IMR-90 (cell line): ENCODE results near the gene CCL28. TPM values are rescaled to one million over a fixed set of nuclear protein-coding genes. Genes with fewer than 3 reads are reported as not detected.

ENCODE experiments used
- ATAC-seq: fragments of 200-7000 bp; cut with Tn5 transposase; 2 replicates; pipeline ENCODE4 v1.9.1; 2020; ENCODE audit warnings: low read depth, mild to moderate bottlenecking, moderate library complexity
- BruUV-seq: library from RNA; stranded (reverse); fragments of 400-500 nt; replicated peaks from 2 replicates; lab custom pipeline; 2021; lab: Mats Ljungman, UMichigan
- CTCF ChIA-PET: fragments of 300-600 bp; formaldehyde crosslinking; extraction: SDS; loops from one replicate; lab custom pipeline; 2021; ENCODE audit warnings: antibody characterized with exemption; lab: Yijun Ruan, JAX
- POLR2A ChIA-PET: fragments of 300-600 bp; sonication (Branson Sonifier 250); formaldehyde crosslinking; loops from one replicate; lab custom pipeline; 2022; ENCODE audit warnings: antibody characterized with exemption; ENCODE audit not compliant: unreplicated experiment; lab: Charles Lee
- DNase-seq: peaks from one replicate; pipeline ENCODE4 v3.0.0; 2013
- H2AFZ ChIP-seq: replicated peaks from 2 replicates; pipeline ENCODE3; 2013; ENCODE audit warnings: low read length, mild to moderate bottlenecking; ENCODE audit not compliant: poor library complexity
- H2AK5ac ChIP-seq: 2 replicates; pipeline ENCODE4 v1.6.1; 2013; ENCODE audit warnings: low read depth, low read length, inconsistent platforms
- H2AK9ac ChIP-seq: replicated peaks from 2 replicates; pipeline ENCODE3; 2013; ENCODE audit warnings: mild to moderate bottlenecking, low read depth, low read length, moderate library complexity; ENCODE audit not compliant: poor library complexity
- H2BK120ac ChIP-seq: 2 replicates; pipeline ENCODE4 v1.6.1; 2013; ENCODE audit warnings: low read depth, low read length, inconsistent platforms
- H2BK15ac ChIP-seq: 3 replicates; pipeline ENCODE4 v1.6.1; 2013; ENCODE audit warnings: low read depth, low read length, inconsistent platforms
- H2BK20ac ChIP-seq: 2 replicates; pipeline ENCODE4 v1.6.1; 2013; ENCODE audit warnings: low read depth, mild to moderate bottlenecking, inconsistent platforms, low read length, moderate library complexity
- H2BK5ac ChIP-seq: 2 replicates; pipeline ENCODE4 v1.6.1; 2013; ENCODE audit warnings: mild to moderate bottlenecking, low read depth, low read length, inconsistent platforms; ENCODE audit not compliant: poor library complexity, severe bottlenecking
- H3K14ac ChIP-seq: replicated peaks from 2 replicates; pipeline ENCODE4 v1.6.1; 2013; ENCODE audit warnings: low read depth, low read length, inconsistent platforms
- H3K18ac ChIP-seq: 2 replicates; pipeline ENCODE4 v1.6.1; 2013; ENCODE audit warnings: low read depth, low read length, control low read depth
- H3K23ac ChIP-seq: 2 replicates; pipeline ENCODE4 v1.6.1; 2013; ENCODE audit warnings: low read depth, low read length, inconsistent platforms
- H3K27ac ChIP-seq: 2 replicates; pipeline ENCODE4 v1.5.1; 2013; ENCODE audit warnings: mild to moderate bottlenecking, control low read depth, low read length; ENCODE audit not compliant: insufficient read depth
- H3K27me3 ChIP-seq: 2 replicates; pipeline ENCODE4 v1.6.1; 2013; ENCODE audit warnings: low read length; ENCODE audit not compliant: control insufficient read depth, insufficient read depth
- H3K36me3 ChIP-seq: 2 replicates; pipeline ENCODE4 v1.6.1; 2013; ENCODE audit warnings: low read length, mixed read lengths; ENCODE audit not compliant: control insufficient read depth, insufficient read depth
- H3K4ac ChIP-seq: 2 replicates; pipeline ENCODE4 v1.6.1; 2013; ENCODE audit warnings: low read depth, low read length, inconsistent platforms
- H3K4me1 ChIP-seq: 2 replicates; pipeline ENCODE4 v1.6.1; 2013; ENCODE audit warnings: low read length, mixed read lengths; ENCODE audit not compliant: control insufficient read depth, insufficient read depth
- H3K4me2 ChIP-seq: 2 replicates; pipeline ENCODE4 v1.6.1; 2013; ENCODE audit warnings: low read depth, mild to moderate bottlenecking, control low read depth, low read length, moderate library complexity
- H3K4me3 ChIP-seq: 2 replicates; pipeline ENCODE4 v1.5.1; 2013; ENCODE audit warnings: low read depth, mild to moderate bottlenecking, control low read depth, low read length, moderate library complexity; ENCODE audit not compliant: insufficient read depth
- H3K56ac ChIP-seq: 2 replicates; pipeline ENCODE4 v1.6.1; 2013; ENCODE audit warnings: low read length, inconsistent platforms; ENCODE audit not compliant: insufficient read depth; ENCODE audit errors: extremely low read depth
- H3K79me1 ChIP-seq, 2 experiments: 2 replicates each; pipeline ENCODE4 v1.6.1; 2013; ENCODE audit warnings: low read length in 2 of 2, inconsistent platforms in 1 of 2, low read depth in 1 of 2
- H3K9ac ChIP-seq: 2 replicates; pipeline ENCODE4 v1.6.1; 2013; ENCODE audit warnings: low read depth, low read length, control low read depth
- H3K9me1 ChIP-seq: 2 replicates; pipeline ENCODE4 v1.6.1; 2013; ENCODE audit warnings: low read length, inconsistent platforms; ENCODE audit not compliant: insufficient read depth
- H3K9me3 ChIP-seq: 2 replicates; pipeline ENCODE4 v1.6.1; 2013; ENCODE audit warnings: low read length; ENCODE audit not compliant: control insufficient read depth, insufficient read depth
- H4K20me1 ChIP-seq: 2 replicates; pipeline ENCODE4 v1.6.1; 2013; ENCODE audit warnings: low read length, inconsistent platforms; ENCODE audit not compliant: insufficient read depth
- H4K5ac ChIP-seq: 2 replicates; pipeline ENCODE4 v1.6.1; 2013; ENCODE audit warnings: mild to moderate bottlenecking, low read depth, low read length, control low read depth
- H4K8ac ChIP-seq, 2 experiments: 2 replicates each; pipeline ENCODE4 v1.6.1; 2013; ENCODE audit warnings: low read depth in 2 of 2, low read length in 2 of 2, control low read depth in 1 of 2, inconsistent platforms in 1 of 2
- H4K91ac ChIP-seq: 2 replicates; pipeline ENCODE4 v1.6.1; 2013; ENCODE audit warnings: low read depth, low read length, inconsistent platforms; ENCODE audit not compliant: insufficient read depth
- BHLHE40 ChIP-seq: fragments of 150-350 bp; IDR thresholded peaks from 2 replicates; pipeline ENCODE4 v1.6.1; 2016; ENCODE audit warnings: mild to moderate bottlenecking, low read depth, low read length
- CTCF ChIP-seq: conservative IDR thresholded peaks from 2 replicates; pipeline ENCODE4 v1.5.1; 2012; ENCODE audit warnings: mild to moderate bottlenecking, low read depth, low read length, improper control_type of control experiment
- WGBS, 2 experiments: methylation state at CpG; one replicate each; pipeline versions ENCODE4 v1.1.5 to v1.1.7; 2013; ENCODE audit warnings: missing lambda C conversion rate in 2 of 2; ENCODE audit not compliant: insufficient read length in 1 of 2; ENCODE audit errors: extremely low coverage in 2 of 2; 5-methylcytosine and 5-hydroxymethylcytosine counted together
- dilution Hi-C: fragments of 300-500 bp; cut with HindIII; formaldehyde crosslinking; loops from one replicate; pipeline ENCODE4 v1.14.3; 2018; ENCODE audit warnings: low sequenced_read_pairs; ENCODE audit not compliant: unreplicated experiment
- in situ Hi-C: fragments of 300-500 bp; cut with MboI; formaldehyde crosslinking; loops from 3 replicates; pipeline ENCODE4 v1.14.3; 2019; ENCODE audit warnings: low sequenced_read_pairs, inconsistent platforms, mixed read lengths
- intact Hi-C: fragments of 100-400 bp; cut with micrococcal nuclease; formaldehyde crosslinking; loops from 2 replicates; pipeline ENCODE4 v1.10.0; 2022
- polyA plus RNA-seq, 3 experiments: library from polyadenylated mRNA; depleted of rRNA; stranded (reverse); fragments of >200 nt; gene quantifications; 2 replicates each; pipeline ENCODE4 v1.2.3, GENCODE V29; 2012; ENCODE audit warnings: low replicate concordance in 1 of 3
- total RNA-seq: library from RNA; depleted of rRNA; stranded (reverse); fragments of >200 nt; gene quantifications from 2 replicates; pipeline ENCODE4 v1.2.3, GENCODE V29; 2012

CCL28 gene
- total and polyA plus RNA-seq, 2 of the 4 experiments (the other 2 are of a cell fraction): under 0.01 to 0.02 TPM

DNA sequence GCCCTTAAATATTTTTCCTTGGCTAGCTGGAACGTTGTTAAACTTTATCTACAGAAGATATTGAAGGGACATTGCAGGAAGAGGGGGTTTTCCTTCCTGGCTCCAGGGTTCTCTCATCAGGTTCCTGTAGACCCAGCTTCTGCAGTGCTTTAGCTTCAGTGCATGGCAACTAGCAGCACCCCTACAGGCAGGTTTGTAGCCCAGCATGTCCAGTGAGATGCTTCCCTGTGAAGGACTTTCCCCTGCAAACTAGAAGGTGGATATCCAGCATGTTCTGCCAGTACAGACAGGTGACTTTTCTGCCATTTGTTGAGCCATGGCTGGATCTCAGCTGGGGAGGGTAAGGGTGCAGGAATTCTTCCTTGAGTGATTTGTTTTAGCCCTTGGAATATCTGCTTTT is 10.4 kb downstream of the CCL28 start:
- Histone ChIP-seq H3K14ac (no peak overlapping the region), H3K27ac (no peak overlapping the region), H2AK5ac (no peak overlapping the region), H3K4me3 (no peak overlapping the region), H3K4ac (no peak overlapping the region), H3K27me3 (peaks cover 8% of the 10 kb centered on the region), H2BK120ac (no peak overlapping the region), H4K5ac (no peak overlapping the region), H3K9me3 (no peaks in the 10 kb centered on the region), H2BK15ac (no peak overlapping the region), H2BK5ac (no peak overlapping the region), H3K4me1 (no peaks in the 10 kb centered on the region), H4K8ac (no peak overlapping the region), H3K4me2 (no peak overlapping the region), H2AK9ac (no peak overlapping the region), H3K79me1 (no peaks in the 10 kb centered on the region), H3K36me3 (no peaks in the 10 kb centered on the region), H3K23ac (no peak overlapping the region), H3K9ac (no peak overlapping the region), H3K56ac (no peak overlapping the region), H2BK20ac (no peak overlapping the region), H4K20me1 (no peaks in the 10 kb centered on the region), H3K9me1 (no peaks in the 10 kb centered on the region), H2AFZ (no peak overlapping the region), H3K18ac (no peak overlapping the region), H4K91ac (no peak overlapping the region)
- peak; percentile 13 for DNase-seq
- no TSS peak for BruUV-seq
- ChIA-PET POLR2A (no interaction called here), CTCF (interaction anchor here (0.9 kb wide), 2 partner anchors 10 to 12 kb away, joined by 3 to 6 read pairs; partner anchors contain the start of gene CCL28)
- intact Hi-C loops (loop anchor here (5.0 kb wide), 1 partner anchor 1370 kb away; no protein-coding TSS in a partner anchor), dilution Hi-C loops (no loop called here), in situ Hi-C loops (no loop called here)
- no CpG with 5 or more reads among the region's 1 CpG for WGBS, 2 experiments
- 0 out of 2 replicates have a peak, but pooled peaks have one; percentile 17 for TF ChIP-seq CTCF
- no peak for TF ChIP-seq BHLHE40
- ATAC-seq: peak; percentile 56; the same call in 1 of the 2 replicates
